Astrocyte (in vitro differentiated cells and primary cell): ENCODE results near the gene ALK.

ENCODE experiments used
- EZH2 ChIP-seq: IDR thresholded peaks from 2 replicates; pipeline ENCODE4 v1.6.1; 2012; ENCODE audit warnings: mild to moderate bottlenecking, low read length, inconsistent platforms; ENCODE audit not compliant: insufficient read depth
- TF ChIP-seq, protein P1 (sequence below): IDR thresholded peaks from 2 replicates; pipeline ENCODE4 v1.5.1; 2011; ENCODE audit warnings: low read depth, mild to moderate bottlenecking, inconsistent platforms, low read length, moderate library complexity; ENCODE audit not compliant: insufficient read depth

DNA sequence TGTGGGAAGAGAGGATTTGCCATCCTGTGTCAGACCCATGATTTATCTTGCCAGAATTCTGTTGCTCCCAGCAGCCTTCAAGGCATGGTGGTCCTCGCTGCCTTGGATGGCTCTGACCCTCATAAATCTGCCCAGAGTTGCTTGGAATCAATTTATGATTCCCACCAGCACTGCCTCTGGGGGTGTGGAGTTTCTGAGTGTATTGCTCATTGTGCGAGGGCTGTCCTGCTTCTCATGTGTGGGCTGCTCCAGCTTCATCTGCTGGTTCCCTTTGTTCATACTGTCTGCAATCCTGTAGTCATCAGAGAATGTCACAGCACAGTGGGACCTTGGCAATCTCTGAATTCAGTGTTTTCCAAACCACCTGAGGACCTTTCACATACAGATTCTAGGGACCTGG, 666.4 kb downstream of the ALK start:
- TF ChIP-seq, protein P1, sequence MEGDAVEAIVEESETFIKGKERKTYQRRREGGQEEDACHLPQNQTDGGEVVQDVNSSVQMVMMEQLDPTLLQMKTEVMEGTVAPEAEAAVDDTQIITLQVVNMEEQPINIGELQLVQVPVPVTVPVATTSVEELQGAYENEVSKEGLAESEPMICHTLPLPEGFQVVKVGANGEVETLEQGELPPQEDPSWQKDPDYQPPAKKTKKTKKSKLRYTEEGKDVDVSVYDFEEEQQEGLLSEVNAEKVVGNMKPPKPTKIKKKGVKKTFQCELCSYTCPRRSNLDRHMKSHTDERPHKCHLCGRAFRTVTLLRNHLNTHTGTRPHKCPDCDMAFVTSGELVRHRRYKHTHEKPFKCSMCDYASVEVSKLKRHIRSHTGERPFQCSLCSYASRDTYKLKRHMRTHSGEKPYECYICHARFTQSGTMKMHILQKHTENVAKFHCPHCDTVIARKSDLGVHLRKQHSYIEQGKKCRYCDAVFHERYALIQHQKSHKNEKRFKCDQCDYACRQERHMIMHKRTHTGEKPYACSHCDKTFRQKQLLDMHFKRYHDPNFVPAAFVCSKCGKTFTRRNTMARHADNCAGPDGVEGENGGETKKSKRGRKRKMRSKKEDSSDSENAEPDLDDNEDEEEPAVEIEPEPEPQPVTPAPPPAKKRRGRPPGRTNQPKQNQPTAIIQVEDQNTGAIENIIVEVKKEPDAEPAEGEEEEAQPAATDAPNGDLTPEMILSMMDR: no peak
- TF ChIP-seq EZH2: no peak
